ENCODE measurements around the gene INPP5F.
"Not testable (repeated sequence)": the region's sequence is repeated elsewhere in the genome, so short reads cannot be mapped to it uniquely, and the experiment has no call there.

INPP5F gene

DNA sequence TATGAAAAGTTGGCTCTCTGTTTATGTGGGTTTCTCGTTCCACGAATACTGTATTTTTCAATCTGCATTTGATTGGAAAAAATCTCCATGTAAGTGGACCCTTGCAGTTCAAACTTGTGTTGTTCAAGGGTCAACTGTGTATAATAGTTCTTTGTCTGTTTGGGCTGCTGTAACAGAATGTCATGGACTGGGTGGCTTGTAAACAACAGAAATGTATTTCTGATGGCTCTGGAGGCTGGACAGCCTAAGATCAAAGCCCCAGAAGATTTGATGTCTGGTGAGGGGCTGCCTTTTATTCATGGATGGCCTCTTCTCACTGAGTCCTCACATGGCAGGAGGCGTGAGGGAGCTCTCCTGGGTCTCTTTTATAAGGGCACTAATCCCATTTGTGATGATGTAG, 36.2 kb downstream of the INPP5F start:
- TF ChIP-seq CTCF (IDR thresholded peaks at IDR 0.05; ENCODE audit: low read depth, low read length, missing control alignments), result no peak

GRCh38 chr10:119762805-119763798, 37.3 kb downstream of the INPP5F start:
- no peak for DNase-seq (ENCODE audit: low read depth)
- no peak overlapping the region for H3K4me3 ChIP-seq (ENCODE audit: low read depth, low read length)
- TF ChIP-seq CTCF (IDR thresholded peaks at IDR 0.05; ENCODE audit: low read depth, low read length, missing control alignments), result no peak

More for the DNA sequence above, 36.2 kb downstream of the INPP5F start:
- no peak for DNase-seq (ENCODE audit: low read depth)
- H3K4me3 ChIP-seq (ENCODE audit: low read depth, low read length), result no peak overlapping the region

DNA sequence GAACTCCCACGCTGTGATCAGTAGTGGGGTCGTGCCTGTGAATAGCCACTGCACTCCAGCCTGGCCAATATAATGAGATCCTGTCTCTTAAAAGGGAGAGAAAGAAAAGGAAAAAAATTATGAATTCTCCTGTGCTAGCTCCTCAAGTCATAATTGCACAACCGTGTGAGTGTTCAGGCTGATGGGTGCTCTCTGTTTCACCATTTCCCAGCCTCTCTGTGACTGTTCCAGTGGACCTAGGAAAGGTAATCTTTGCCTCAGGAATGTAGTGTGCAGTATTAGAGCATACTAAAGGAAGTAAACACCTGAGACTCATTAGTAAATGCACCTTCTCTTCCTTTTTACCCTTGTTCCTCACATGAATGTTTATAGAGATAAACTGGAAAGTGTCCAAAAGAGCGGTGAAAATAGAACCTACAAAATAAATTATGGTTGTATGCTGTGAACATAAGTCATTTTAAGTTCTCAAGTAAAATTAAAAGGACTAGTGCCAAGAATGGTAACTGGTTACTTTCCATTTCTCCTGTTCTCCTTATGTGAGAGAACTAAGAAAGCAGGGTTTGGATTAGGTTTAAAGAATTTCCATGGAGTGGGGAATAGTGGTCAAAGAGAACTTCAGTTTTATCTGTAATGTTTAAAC, 42.7 kb downstream of the INPP5F start:
- no peak for TF ChIP-seq CTCF (IDR thresholded peaks at IDR 0.05; ENCODE audit: low read depth, low read length, missing control alignments)
- no peak for DNase-seq (ENCODE audit: low read depth)

DNA sequence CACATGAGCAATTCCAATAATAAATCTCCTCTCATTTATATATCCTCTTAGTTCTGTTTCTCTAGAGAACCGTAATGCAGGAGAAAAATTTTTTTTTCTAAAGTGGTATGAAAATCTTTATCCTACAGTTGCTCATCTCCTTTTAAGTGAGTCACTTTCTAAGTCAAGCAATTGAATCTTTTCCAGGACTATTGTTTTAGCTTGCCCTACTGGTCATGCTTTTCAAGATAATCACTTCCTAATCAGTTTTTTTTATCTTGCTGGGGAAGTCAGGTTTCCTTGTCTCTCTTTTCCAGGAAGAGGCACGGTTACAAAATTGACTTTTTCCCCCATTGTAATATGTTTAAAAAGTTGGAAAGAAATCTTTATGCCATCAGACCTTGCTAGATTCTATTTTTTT, 44.0 kb downstream of the INPP5F start:
- no peak overlapping the region for H3K4me3 ChIP-seq (ENCODE audit: low read depth, low read length)
- DNase-seq (ENCODE audit: low read depth), result no peak
- TF ChIP-seq CTCF (IDR thresholded peaks at IDR 0.05; ENCODE audit: low read depth, low read length, missing control alignments), result no peak

More for the DNA sequence above, 42.7 kb downstream of the INPP5F start:
- no peak overlapping the region for H3K4me3 ChIP-seq (ENCODE audit: low read depth, low read length)

DNA sequence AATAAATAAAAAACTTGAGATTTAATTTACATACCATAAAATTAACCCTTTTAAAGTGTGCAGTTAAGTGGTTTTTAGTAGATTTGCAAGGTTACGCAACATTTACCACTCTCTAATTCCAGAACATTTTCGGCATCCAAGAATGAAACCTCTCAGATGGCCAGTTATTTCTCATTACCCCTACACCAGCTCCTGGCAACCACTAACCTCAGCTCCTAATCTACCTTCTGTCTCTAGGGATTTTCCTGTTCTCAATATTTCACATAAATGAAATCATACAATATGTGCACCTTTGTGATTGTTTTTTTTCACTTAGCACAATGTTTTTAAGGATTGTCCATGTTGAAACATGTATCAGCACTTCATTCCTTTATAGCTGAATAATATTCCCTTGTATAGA, 45.1 kb downstream of the INPP5F start:
- H3K4me3 ChIP-seq (ENCODE audit: low read depth, low read length), result no peak overlapping the region
- DNase-seq (ENCODE audit: low read depth), result no peak
- no peak for TF ChIP-seq CTCF (IDR thresholded peaks at IDR 0.05; ENCODE audit: low read depth, low read length, missing control alignments)

DNA sequence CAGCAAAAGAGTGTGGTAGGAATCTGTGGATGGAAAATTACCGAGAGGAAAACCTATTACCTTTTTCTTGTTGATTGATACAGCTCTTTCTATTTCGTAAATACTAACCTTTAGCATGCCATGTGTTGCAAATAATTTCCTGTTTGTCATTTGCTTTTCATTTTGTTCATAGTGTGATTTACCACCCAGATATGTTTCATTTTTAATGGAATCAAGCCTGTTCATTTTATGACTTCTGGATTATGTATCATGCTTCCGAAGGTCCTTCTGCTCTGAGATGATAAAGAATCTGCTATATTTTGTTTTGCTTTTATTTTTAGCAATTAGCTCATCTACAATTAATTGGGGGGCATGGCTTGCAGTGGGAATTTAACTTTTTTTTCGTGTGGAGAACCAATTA, 46.5 kb downstream of the INPP5F start:
- no peak for TF ChIP-seq CTCF (IDR thresholded peaks at IDR 0.05; ENCODE audit: low read depth, low read length, missing control alignments)
- no peak overlapping the region for H3K4me3 ChIP-seq (ENCODE audit: low read depth, low read length)
- DNase-seq (ENCODE audit: low read depth), result no peak

GRCh38 chr10:119773041-119773440, 47.2 kb downstream of the INPP5F start:
- DNase-seq (ENCODE audit: low read depth); H3K4me3 ChIP-seq (ENCODE audit: low read depth, low read length): not testable (repeated sequence)
